HUES6 (cell line): ENCODE results near the gene ATF7.
"Not testable (repeated sequence)": the region's sequence is repeated elsewhere in the genome, so short reads cannot be mapped to it uniquely, and the experiment has no call there.

ENCODE experiments used
- H3K27ac ChIP-seq: 2 replicates; pipeline ENCODE4 v1.7.0; 2013; ENCODE audit warnings: low read depth, mild to moderate bottlenecking, low read length, inconsistent platforms
- H3K27me3 ChIP-seq: 2 replicates; pipeline ENCODE4 v1.6.1; 2013; ENCODE audit warnings: low read length; ENCODE audit not compliant: control insufficient read depth, insufficient read depth
- H3K36me3 ChIP-seq: 2 replicates; pipeline ENCODE4 v1.6.1; 2013; ENCODE audit warnings: low read length; ENCODE audit not compliant: control insufficient read depth, insufficient read depth
- H3K4me1 ChIP-seq: 2 replicates; pipeline ENCODE4 v1.6.1; 2013; ENCODE audit warnings: low read length; ENCODE audit not compliant: control insufficient read depth, insufficient read depth
- H3K4me3 ChIP-seq: 2 replicates; pipeline ENCODE4 v1.5.1; 2013; ENCODE audit warnings: low read depth, low read length
- H3K9ac ChIP-seq: one replicate; pipeline ENCODE4 v1.6.1; 2013; ENCODE audit warnings: mild to moderate bottlenecking, low read length
- H3K9me3 ChIP-seq: 2 replicates; pipeline ENCODE4 v1.6.1; 2013; ENCODE audit warnings: low read depth, low read length; ENCODE audit not compliant: control insufficient read depth, insufficient read depth

The ATF7 gene

GRCh38 chr12:53485955-53486735, 140.0 kb downstream of the ATF7 start:
- peaks cover 2% of the 10 kb centered on the region for H3K4me1 ChIP-seq
- H3K36me3 ChIP-seq, result peaks cover 67% of the 10 kb centered on the region
- no peaks in the 10 kb centered on the region for H3K9me3 ChIP-seq
- no peak overlapping the region for H3K4me3 ChIP-seq
- H3K27ac ChIP-seq, result no peak overlapping the region
- no peaks in the 10 kb centered on the region for H3K27me3 ChIP-seq
- H3K9ac ChIP-seq, result no peak overlapping the region

GRCh38 chr12:53484686-53485575, 141.3 kb downstream of the ATF7 start:
- H3K36me3 ChIP-seq, result peaks cover 78% of the 10 kb centered on the region

GRCh38 chr12:53483979-53484377, 142.2 kb downstream of the ATF7 start:
- peaks cover 87% of the 10 kb centered on the region for H3K36me3 ChIP-seq
- peaks cover 10% of the 10 kb centered on the region for H3K4me1 ChIP-seq
- H3K4me3 ChIP-seq, result no peak overlapping the region
- no peak overlapping the region for H3K9ac ChIP-seq
- H3K27me3 ChIP-seq, result no peaks in the 10 kb centered on the region
- H3K9me3 ChIP-seq, result no peaks in the 10 kb centered on the region
- H3K27ac ChIP-seq, result no peak overlapping the region

More at GRCh38 chr12:53484686-53485575, 141.3 kb downstream of the ATF7 start:
- H3K9ac ChIP-seq, result no peak overlapping the region
- no peak overlapping the region for H3K4me3 ChIP-seq
- no peaks in the 10 kb centered on the region for H3K9me3 ChIP-seq
- no peak overlapping the region for H3K27ac ChIP-seq
- peaks cover 6% of the 10 kb centered on the region for H3K4me1 ChIP-seq
- H3K27me3 ChIP-seq, result no peaks in the 10 kb centered on the region

- no peak overlapping the region for H3K9ac ChIP-seq
These were observed 142.8 kb downstream of the ATF7 start for GRCh38 chr12:53483225-53483978.

GRCh38 chr12:53482626-53483168, 143.5 kb downstream of the ATF7 start:
- Histone ChIP-seq H3K36me3 (peaks cover 95% of the 10 kb centered on the region), H3K27ac (no peak overlapping the region), H3K4me3 (no peak overlapping the region)

More at GRCh38 chr12:53483225-53483978, 142.8 kb downstream of the ATF7 start:
- Histone ChIP-seq H3K36me3 (peaks cover 93% of the 10 kb centered on the region), H3K4me3 (no peak overlapping the region), H3K9me3 (no peaks in the 10 kb centered on the region), H3K27me3 (no peaks in the 10 kb centered on the region), H3K27ac (no peak overlapping the region), H3K4me1 (peaks cover 10% of the 10 kb centered on the region)

GRCh38 chr12:53481939-53482586, 144.1 kb downstream of the ATF7 start:
- peaks cover 94% of the 10 kb centered on the region for H3K36me3 ChIP-seq
- no peak overlapping the region for H3K27ac ChIP-seq
- H3K9me3 ChIP-seq, result no peaks in the 10 kb centered on the region
- H3K27me3 ChIP-seq, result no peaks in the 10 kb centered on the region
- no peak overlapping the region for H3K4me3 ChIP-seq
- no peak overlapping the region for H3K9ac ChIP-seq
- peaks cover 10% of the 10 kb centered on the region for H3K4me1 ChIP-seq

More at GRCh38 chr12:53482626-53483168, 143.5 kb downstream of the ATF7 start:
- no peak overlapping the region for H3K9ac ChIP-seq
- peaks cover 10% of the 10 kb centered on the region for H3K4me1 ChIP-seq
- H3K9me3 ChIP-seq, result no peaks in the 10 kb centered on the region
- H3K27me3 ChIP-seq, result no peaks in the 10 kb centered on the region

- H3K9me3 ChIP-seq, H3K27ac ChIP-seq, H3K27me3 ChIP-seq, H3K9ac ChIP-seq, H3K4me3 ChIP-seq: not testable (repeated sequence)
- H3K36me3 ChIP-seq, result peaks cover 94% of the 10 kb centered on the region
- peaks cover 12% of the 10 kb centered on the region for H3K4me1 ChIP-seq
These were observed 144.7 kb downstream of the ATF7 start for GRCh38 chr12:53481458-53481857.

- Histone ChIP-seq H3K4me3 (no peak overlapping the region), H3K27me3 (no peaks in the 10 kb centered on the region), H3K27ac (no peak overlapping the region), H3K9ac (no peak overlapping the region), H3K9me3 (no peaks in the 10 kb centered on the region), H3K36me3 (peaks cover 95% of the 10 kb centered on the region), H3K4me1 (peaks cover 15% of the 10 kb centered on the region)
These were observed 145.4 kb downstream of the ATF7 start for GRCh38 chr12:53480491-53481442.

GRCh38 chr12:53479331-53479730, 146.9 kb downstream of the ATF7 start:
- peaks cover 15% of the 10 kb centered on the region for H3K4me1 ChIP-seq
- H3K9ac ChIP-seq, result no peak overlapping the region
- H3K9me3 ChIP-seq, result no peaks in the 10 kb centered on the region
- no peak overlapping the region for H3K27ac ChIP-seq
- H3K27me3 ChIP-seq, result no peaks in the 10 kb centered on the region
- peaks cover 97% of the 10 kb centered on the region for H3K36me3 ChIP-seq
- no peak overlapping the region for H3K4me3 ChIP-seq
